WTC11 (cell line): ENCODE data around the gene LYAR.

ENCODE experiments used
- AR ChIP-seq: fragments of 250-450 bp; sonication (Bioruptor Pico); IDR thresholded peaks from 2 replicates; pipeline ENCODE4 v1.9.0; 2021; ENCODE audit warnings: mild to moderate bottlenecking
- CTCF ChIP-seq: fragments of 200-600 bp; IDR thresholded peaks from 2 replicates; pipeline ENCODE4 v1.8.0; 2022; ENCODE audit warnings: antibody characterized with exemption
- NFYB ChIP-seq: sonication (generic); formaldehyde crosslinking; conservative IDR thresholded peaks from 2 replicates; pipeline ENCODE4 v1.8.0; 2022; ENCODE audit warnings: low read depth, missing genetic modification reagents
- TP53 ChIP-seq: sonication (generic); formaldehyde crosslinking; IDR thresholded peaks from 2 replicates; pipeline ENCODE4 v1.8.1; 2023; ENCODE audit warnings: mild to moderate bottlenecking, missing genetic modification reagents
- ZNF121 ChIP-seq: sonication (generic); formaldehyde crosslinking; IDR thresholded peaks from 2 replicates; pipeline ENCODE4 v1.8.0; 2023; ENCODE audit warnings: missing genetic modification reagents
- TF ChIP-seq, protein P1 (sequence below): sonication (generic); formaldehyde crosslinking; IDR thresholded peaks from 2 replicates; pipeline ENCODE4 v1.8.1; 2022; ENCODE audit warnings: low read depth, missing genetic modification reagents, borderline replicate concordance
- TF ChIP-seq, protein P2 (sequence below): sonication (generic); formaldehyde crosslinking; IDR thresholded peaks from 2 replicates; pipeline ENCODE4 v1.8.0; 2022; ENCODE audit warnings: missing genetic modification reagents

GRCh38 chr4:4332529-4332928, 42.6 kb upstream of the LYAR start:
- TF ChIP-seq, protein P1, sequence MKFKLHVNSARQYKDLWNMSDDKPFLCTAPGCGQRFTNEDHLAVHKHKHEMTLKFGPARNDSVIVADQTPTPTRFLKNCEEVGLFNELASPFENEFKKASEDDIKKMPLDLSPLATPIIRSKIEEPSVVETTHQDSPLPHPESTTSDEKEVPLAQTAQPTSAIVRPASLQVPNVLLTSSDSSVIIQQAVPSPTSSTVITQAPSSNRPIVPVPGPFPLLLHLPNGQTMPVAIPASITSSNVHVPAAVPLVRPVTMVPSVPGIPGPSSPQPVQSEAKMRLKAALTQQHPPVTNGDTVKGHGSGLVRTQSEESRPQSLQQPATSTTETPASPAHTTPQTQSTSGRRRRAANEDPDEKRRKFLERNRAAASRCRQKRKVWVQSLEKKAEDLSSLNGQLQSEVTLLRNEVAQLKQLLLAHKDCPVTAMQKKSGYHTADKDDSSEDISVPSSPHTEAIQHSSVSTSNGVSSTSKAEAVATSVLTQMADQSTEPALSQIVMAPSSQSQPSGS (CRISPR knock-in tag) = no peak
- TF ChIP-seq CTCF (no peak), AR (CRISPR knock-in tag) (no peak), NFYB (CRISPR knock-in tag) (no peak), TP53 (CRISPR knock-in tag) (no peak), ZNF121 (no peak)
- TF ChIP-seq, protein P2, sequence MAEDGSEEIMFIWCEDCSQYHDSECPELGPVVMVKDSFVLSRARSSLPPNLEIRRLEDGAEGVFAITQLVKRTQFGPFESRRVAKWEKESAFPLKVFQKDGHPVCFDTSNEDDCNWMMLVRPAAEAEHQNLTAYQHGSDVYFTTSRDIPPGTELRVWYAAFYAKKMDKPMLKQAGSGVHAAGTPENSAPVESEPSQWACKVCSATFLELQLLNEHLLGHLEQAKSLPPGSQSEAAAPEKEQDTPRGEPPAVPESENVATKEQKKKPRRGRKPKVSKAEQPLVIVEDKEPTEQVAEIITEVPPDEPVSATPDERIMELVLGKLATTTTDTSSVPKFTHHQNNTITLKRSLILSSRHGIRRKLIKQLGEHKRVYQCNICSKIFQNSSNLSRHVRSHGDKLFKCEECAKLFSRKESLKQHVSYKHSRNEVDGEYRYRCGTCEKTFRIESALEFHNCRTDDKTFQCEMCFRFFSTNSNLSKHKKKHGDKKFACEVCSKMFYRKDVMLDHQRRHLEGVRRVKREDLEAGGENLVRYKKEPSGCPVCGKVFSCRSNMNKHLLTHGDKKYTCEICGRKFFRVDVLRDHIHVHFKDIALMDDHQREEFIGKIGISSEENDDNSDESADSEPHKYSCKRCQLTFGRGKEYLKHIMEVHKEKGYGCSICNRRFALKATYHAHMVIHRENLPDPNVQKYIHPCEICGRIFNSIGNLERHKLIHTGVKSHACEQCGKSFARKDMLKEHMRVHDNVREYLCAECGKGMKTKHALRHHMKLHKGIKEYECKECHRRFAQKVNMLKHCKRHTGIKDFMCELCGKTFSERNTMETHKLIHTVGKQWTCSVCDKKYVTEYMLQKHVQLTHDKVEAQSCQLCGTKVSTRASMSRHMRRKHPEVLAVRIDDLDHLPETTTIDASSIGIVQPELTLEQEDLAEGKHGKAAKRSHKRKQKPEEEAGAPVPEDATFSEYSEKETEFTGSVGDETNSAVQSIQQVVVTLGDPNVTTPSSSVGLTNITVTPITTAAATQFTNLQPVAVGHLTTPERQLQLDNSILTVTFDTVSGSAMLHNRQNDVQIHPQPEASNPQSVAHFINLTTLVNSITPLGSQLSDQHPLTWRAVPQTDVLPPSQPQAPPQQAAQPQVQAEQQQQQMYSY = no peak
